Thyroid gland (tissue), 4 donors: ENCODE measurements around the gene ITPR2.

Experiments used
- POLR2A ChIP-seq, 2 donors: fragments of 450-650 bp; IDR thresholded peaks; one replicate each; pipeline ENCODE4 v1.6.1; 2017; ENCODE audit warnings: antibody characterized with exemption in 2 of 2, mild to moderate bottlenecking in 2 of 2, moderate library complexity in 1 of 2
- TF ChIP-seq, protein P1 (sequence below), 6 experiments: fragments of 200-600 bp in 3 of 6; fragments of 450-650 bp in 3 of 6; sonication (generic) in 3 of 6; IDR thresholded peaks; one replicate each; pipeline ENCODE4 v1.5.1; 2016 to 2019; ENCODE audit warnings: antibody characterized with exemption in 6 of 6, mild to moderate bottlenecking in 2 of 6, inconsistent platforms in 1 of 6, moderate library complexity in 1 of 6

- TF ChIP-seq, protein P1, sequence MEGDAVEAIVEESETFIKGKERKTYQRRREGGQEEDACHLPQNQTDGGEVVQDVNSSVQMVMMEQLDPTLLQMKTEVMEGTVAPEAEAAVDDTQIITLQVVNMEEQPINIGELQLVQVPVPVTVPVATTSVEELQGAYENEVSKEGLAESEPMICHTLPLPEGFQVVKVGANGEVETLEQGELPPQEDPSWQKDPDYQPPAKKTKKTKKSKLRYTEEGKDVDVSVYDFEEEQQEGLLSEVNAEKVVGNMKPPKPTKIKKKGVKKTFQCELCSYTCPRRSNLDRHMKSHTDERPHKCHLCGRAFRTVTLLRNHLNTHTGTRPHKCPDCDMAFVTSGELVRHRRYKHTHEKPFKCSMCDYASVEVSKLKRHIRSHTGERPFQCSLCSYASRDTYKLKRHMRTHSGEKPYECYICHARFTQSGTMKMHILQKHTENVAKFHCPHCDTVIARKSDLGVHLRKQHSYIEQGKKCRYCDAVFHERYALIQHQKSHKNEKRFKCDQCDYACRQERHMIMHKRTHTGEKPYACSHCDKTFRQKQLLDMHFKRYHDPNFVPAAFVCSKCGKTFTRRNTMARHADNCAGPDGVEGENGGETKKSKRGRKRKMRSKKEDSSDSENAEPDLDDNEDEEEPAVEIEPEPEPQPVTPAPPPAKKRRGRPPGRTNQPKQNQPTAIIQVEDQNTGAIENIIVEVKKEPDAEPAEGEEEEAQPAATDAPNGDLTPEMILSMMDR (IDR thresholded peaks at IDR 0.05) = no peak
- no peak for TF ChIP-seq POLR2A (IDR thresholded peaks at IDR 0.05)
Observed at GRCh38 chr12:26520109-26520508, 312.9 kb downstream of the ITPR2 start.
